ENCODE measurements around the gene UBE2S. TPM values are rescaled to one million over a fixed set of nuclear protein-coding genes. Genes with fewer than 3 reads are reported as not detected.

UBE2S gene
- total RNA-seq, 2 experiments from 2014 or later: 50.9 to 62.9 TPM

DNA sequence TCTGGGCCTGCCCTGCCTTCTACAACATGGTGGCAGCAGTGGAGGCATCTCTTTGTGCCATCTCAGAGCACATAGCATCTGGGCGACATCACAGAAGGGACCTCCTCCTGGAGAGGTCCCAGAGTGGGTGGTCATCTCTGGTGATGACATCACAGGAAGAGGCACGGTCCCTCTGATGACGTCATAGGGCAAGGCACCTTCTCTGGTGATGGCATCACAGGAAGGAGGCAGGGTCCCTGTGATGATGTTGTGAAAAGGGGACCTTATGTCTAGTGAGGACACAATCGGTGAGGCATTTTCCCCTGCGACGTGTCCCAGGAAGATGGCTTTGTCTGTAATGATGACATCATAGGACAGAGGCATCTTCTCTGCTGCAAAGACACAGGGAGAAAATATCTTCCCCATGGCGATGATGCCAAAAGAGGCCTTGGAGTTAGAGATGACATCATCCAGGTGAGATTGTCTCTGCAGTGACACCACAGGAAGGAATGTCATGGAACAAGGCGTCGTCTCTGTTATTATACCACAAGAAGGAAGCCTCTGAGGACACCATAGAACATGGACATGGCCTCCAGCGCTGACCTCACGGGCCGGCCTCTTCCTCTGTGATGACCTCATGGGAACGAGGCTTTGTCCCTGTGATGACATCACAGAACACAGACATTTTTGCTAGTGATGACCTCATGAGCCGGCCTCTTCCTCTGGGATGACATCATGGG is 24.8 kb upstream of the UBE2S start:
- H3K27me3 Mint-ChIP-seq: peaks cover 50% of the 10 kb centered on the region

DNA sequence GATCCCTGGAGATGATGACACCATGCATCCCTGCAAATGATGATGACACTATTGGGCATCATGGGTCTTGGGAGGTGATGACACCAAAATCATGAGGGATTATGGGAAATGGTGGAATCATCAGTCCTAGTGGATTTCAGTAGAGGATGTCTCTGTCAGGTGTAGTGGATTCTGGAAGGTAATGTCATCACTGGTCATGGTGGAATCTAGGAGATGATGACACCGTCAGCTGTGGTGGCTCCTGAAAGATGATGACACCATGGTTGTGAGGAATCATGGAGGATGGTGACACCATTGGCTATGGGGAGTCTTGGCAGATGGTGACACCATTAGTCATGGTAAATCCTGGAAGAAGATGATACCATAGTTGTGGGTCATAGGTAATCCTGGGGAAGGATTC is 23.6 kb upstream of the UBE2S start:
- Histone ChIP-seq H3K27me3 (ENCODE audit: control insufficient read depth in 1 of 2, insufficient read depth in 2 of 2, low read length in 2 of 2) (peaks cover 41 to 59% of the 10 kb centered on the region in 2 experiments), H3K4me1 (ENCODE audit: insufficient read depth, low read length) (no peaks in the 10 kb centered on the region), H3K4me3 (ENCODE audit: low read length) (no peak overlapping the region), H3K9me3 (ENCODE audit: control insufficient read depth in 1 of 2, insufficient read depth in 1 of 2, low read length in 2 of 2) (peaks cover 0 to 18% of the 10 kb centered on the region in 2 experiments), H3K27ac (ENCODE audit: low read depth in 1 of 2, low read length in 2 of 2) (no peak overlapping the region), H3K36me3 (ENCODE audit: insufficient read depth, low read length) (no peaks in the 10 kb centered on the region)
- intact Hi-C loops (cut with DNase I, micrococcal nuclease): no loop called here
- Mint-ChIP-seq H3K4me3 (no peak overlapping the region), H3K4me1 (ENCODE audit: low read depth) (no peaks in the 10 kb centered on the region), H3K27ac (no peak overlapping the region), H3K9me3 (no peaks in the 10 kb centered on the region), H3K27me3 (peaks cover 39% of the 10 kb centered on the region), H3K36me3 (ENCODE audit: low read depth) (no peaks in the 10 kb centered on the region)
- CTCF ChIA-PET: no interaction called here
- ATAC-seq (ENCODE audit: poor library complexity) (no peak), DNase-seq (no peak)
- TF ChIP-seq CTCF (IDR thresholded peaks at IDR 0.05): no peak
- POLR2A ChIA-PET: no interaction called here

More for the DNA sequence above, 24.8 kb upstream of the UBE2S start:
- peaks cover 47 to 68% of the 10 kb centered on the region in 2 experiments for H3K27me3 ChIP-seq (ENCODE audit: control insufficient read depth in 1 of 2, insufficient read depth in 2 of 2, low read length in 2 of 2)
- POLR2A ChIA-PET: no interaction called here
- H3K9me3 ChIP-seq (ENCODE audit: control insufficient read depth in 1 of 2, insufficient read depth in 1 of 2, low read length in 2 of 2): peaks cover 0 to 20% of the 10 kb centered on the region in 2 experiments
- H3K27ac ChIP-seq (ENCODE audit: low read depth in 1 of 2, low read length in 2 of 2): no peak overlapping the region
- CTCF ChIA-PET: no interaction called here
- DNase-seq: no peak
- intact Hi-C loops (cut with DNase I, micrococcal nuclease): no loop called here
- no peaks in the 10 kb centered on the region for H3K4me1 ChIP-seq (ENCODE audit: insufficient read depth, low read length)
- Mint-ChIP-seq H3K36me3 (ENCODE audit: low read depth) (no peaks in the 10 kb centered on the region), H3K4me3 (no peak overlapping the region), H3K4me1 (ENCODE audit: low read depth) (no peaks in the 10 kb centered on the region), H3K9me3 (no peaks in the 10 kb centered on the region), H3K27ac (no peak overlapping the region)
- no peak for ATAC-seq (ENCODE audit: poor library complexity)
- no peaks in the 10 kb centered on the region for H3K36me3 ChIP-seq (ENCODE audit: insufficient read depth, low read length)
- TF ChIP-seq CTCF (IDR thresholded peaks at IDR 0.05): no peak
- no peak overlapping the region for H3K4me3 ChIP-seq (ENCODE audit: low read length)

DNA sequence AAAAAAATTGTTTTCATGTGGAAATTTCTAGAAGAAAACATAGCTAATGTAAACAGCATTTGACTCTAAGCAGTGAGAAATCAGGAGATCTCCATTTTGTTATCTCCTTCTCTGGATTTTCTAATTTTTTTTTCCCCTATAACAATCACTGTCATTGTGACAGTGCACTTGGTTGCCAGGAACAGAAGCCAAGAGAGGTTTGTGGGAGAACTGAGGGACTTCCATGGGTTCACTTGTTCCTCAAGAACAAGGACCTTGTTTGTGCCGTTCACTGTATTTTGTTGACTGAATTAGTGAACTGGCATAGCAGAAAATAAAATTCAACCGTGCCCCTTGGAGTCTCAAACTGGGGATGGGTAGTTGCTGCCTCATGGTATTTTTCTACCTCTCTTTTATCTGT is 18.5 kb upstream of the UBE2S start:
- Mint-ChIP-seq H3K4me3 (no peak overlapping the region), H3K36me3 (ENCODE audit: low read depth) (no peaks in the 10 kb centered on the region), H3K27me3 (peaks cover 25% of the 10 kb centered on the region), H3K27ac (no peak overlapping the region), H3K4me1 (ENCODE audit: low read depth) (peaks cover 11% of the 10 kb centered on the region), H3K9me3 (no peaks in the 10 kb centered on the region)
- Histone ChIP-seq H3K9me3 (ENCODE audit: control insufficient read depth in 1 of 2, insufficient read depth in 1 of 2, low read length in 2 of 2) (peaks cover 0 to 4% of the 10 kb centered on the region in 2 experiments), H3K4me3 (ENCODE audit: low read length) (no peak overlapping the region), H3K4me1 (ENCODE audit: insufficient read depth, low read length) (peaks cover 13% of the 10 kb centered on the region), H3K27ac (ENCODE audit: low read depth in 1 of 2, low read length in 2 of 2) (no peak overlapping the region), H3K36me3 (ENCODE audit: insufficient read depth, low read length) (no peaks in the 10 kb centered on the region), H3K27me3 (ENCODE audit: control insufficient read depth in 1 of 2, insufficient read depth in 2 of 2, low read length in 2 of 2) (peaks cover 17 to 19% of the 10 kb centered on the region in 2 experiments)
- ChIA-PET CTCF (no interaction called here), POLR2A (interaction anchor here (0.7 kb wide), 1 partner anchor 8 kb away, joined by 3 read pairs; no protein-coding TSS in a partner anchor)
- ATAC-seq (ENCODE audit: poor library complexity) (no peak), DNase-seq (no peak)
- no peak for TF ChIP-seq CTCF (IDR thresholded peaks at IDR 0.05)
- intact Hi-C loops (cut with DNase I, micrococcal nuclease): no loop called here

Data from CD4-positive, alpha-beta T cell (primary cell).